Endothelial cell (in vitro differentiated cells): ENCODE data around the gene JDP2. TPM values are rescaled to one million over a fixed set of nuclear protein-coding genes. Genes with fewer than 3 reads are reported as not detected.

Experiments used
- DNase-seq: peaks from one replicate; pipeline ENCODE4 v3.0.0; 2021; ENCODE audit warnings: low spot score
- H3K27ac Mint-ChIP-seq: one replicate; pipeline ENCODE4 v1.8.0; 2021; ENCODE audit warnings: mixed read lengths, inconsistent platforms; ENCODE audit not compliant: unreplicated experiment
- H3K27me3 Mint-ChIP-seq: one replicate; pipeline ENCODE4 v1.8.0; 2021; ENCODE audit warnings: mild to moderate bottlenecking, moderate library complexity, mixed read lengths, inconsistent platforms; ENCODE audit not compliant: unreplicated experiment
- H3K36me3 Mint-ChIP-seq: one replicate; pipeline ENCODE4 v1.8.0; 2021; ENCODE audit warnings: mild to moderate bottlenecking, low read depth, mixed read lengths, inconsistent platforms; ENCODE audit not compliant: unreplicated experiment
- H3K4me1 Mint-ChIP-seq: one replicate; pipeline ENCODE4 v1.8.0; 2021; ENCODE audit warnings: mild to moderate bottlenecking, mixed read lengths, inconsistent platforms; ENCODE audit not compliant: unreplicated experiment
- H3K4me3 Mint-ChIP-seq: one replicate; pipeline ENCODE4 v1.8.0; 2021; ENCODE audit warnings: mild to moderate bottlenecking, mixed read lengths, inconsistent platforms; ENCODE audit not compliant: unreplicated experiment
- H3K9me3 Mint-ChIP-seq: one replicate; pipeline ENCODE4 v1.8.0; 2021; ENCODE audit warnings: mixed read lengths, inconsistent platforms; ENCODE audit not compliant: unreplicated experiment
- CTCF ChIP-seq: fragments of 200-600 bp; sonication (generic); IDR thresholded peaks from one replicate; pipeline ENCODE4 v1.5.0; 2021; ENCODE audit warnings: antibody characterized with exemption; ENCODE audit not compliant: unreplicated experiment
- total RNA-seq: library from RNA; stranded (reverse); fragmentation: NEBNext Ultra II Directional; extraction: Animal tissue kit (Norgen Biotek cat#: 25700); gene quantifications from one replicate; pipeline ENCODE4 v1.2.1, GENCODE V29; 2021; ENCODE audit not compliant: unreplicated experiment

The JDP2 gene
- total RNA-seq, 1 donor from 2014 or later = 5.1 TPM

DNA sequence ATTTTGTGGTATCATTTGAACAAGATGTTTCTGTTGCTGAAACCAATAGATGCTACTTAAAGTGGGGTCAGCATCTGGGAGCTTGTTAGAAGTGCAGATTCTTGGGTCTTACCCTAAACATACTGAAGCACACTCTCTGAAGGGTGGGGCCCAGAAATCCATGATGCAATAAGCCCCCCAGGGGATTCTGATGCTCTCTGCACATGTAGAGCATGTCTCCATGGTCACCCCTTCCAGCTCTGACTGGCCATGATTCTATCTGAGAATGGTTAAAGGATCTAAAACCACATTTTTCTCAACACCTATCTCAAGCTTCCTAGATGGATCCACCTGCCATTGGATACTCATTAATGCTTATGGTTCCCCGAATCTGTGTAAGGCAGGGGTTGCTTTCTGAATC is 20.4 kb downstream of the JDP2 start:
- Mint-ChIP-seq H3K4me3 (no peak overlapping the region), H3K27ac (no peak overlapping the region), H3K27me3 (peaks cover 6% of the 10 kb centered on the region), H3K36me3 (peaks cover 10% of the 10 kb centered on the region), H3K4me1 (peaks cover 9% of the 10 kb centered on the region), H3K9me3 (no peaks in the 10 kb centered on the region)
- DNase-seq = no peak
- no peak for TF ChIP-seq CTCF

- no peak for TF ChIP-seq CTCF
- H3K4me3 Mint-ChIP-seq = no peak overlapping the region
- no peaks in the 10 kb centered on the region for H3K9me3 Mint-ChIP-seq
- DNase-seq = no peak
- H3K27ac Mint-ChIP-seq = no peak overlapping the region
- H3K36me3 Mint-ChIP-seq = peaks cover 10% of the 10 kb centered on the region
- H3K27me3 Mint-ChIP-seq = peaks cover 9% of the 10 kb centered on the region
- peaks cover 15% of the 10 kb centered on the region for H3K4me1 Mint-ChIP-seq
Observed at GRCh38 chr14:75449036-75449435, 21.2 kb downstream of the JDP2 start.

GRCh38 chr14:75449696-75450095 is 21.9 kb downstream of the JDP2 start:
- no peaks in the 10 kb centered on the region for H3K9me3 Mint-ChIP-seq
- no peak for TF ChIP-seq CTCF
- H3K27ac Mint-ChIP-seq = no peak overlapping the region
- no peak for DNase-seq
- H3K4me3 Mint-ChIP-seq = no peak overlapping the region
- peaks cover 18% of the 10 kb centered on the region for H3K4me1 Mint-ChIP-seq
- peaks cover 9% of the 10 kb centered on the region for H3K27me3 Mint-ChIP-seq
- H3K36me3 Mint-ChIP-seq = peaks cover 13% of the 10 kb centered on the region

DNA sequence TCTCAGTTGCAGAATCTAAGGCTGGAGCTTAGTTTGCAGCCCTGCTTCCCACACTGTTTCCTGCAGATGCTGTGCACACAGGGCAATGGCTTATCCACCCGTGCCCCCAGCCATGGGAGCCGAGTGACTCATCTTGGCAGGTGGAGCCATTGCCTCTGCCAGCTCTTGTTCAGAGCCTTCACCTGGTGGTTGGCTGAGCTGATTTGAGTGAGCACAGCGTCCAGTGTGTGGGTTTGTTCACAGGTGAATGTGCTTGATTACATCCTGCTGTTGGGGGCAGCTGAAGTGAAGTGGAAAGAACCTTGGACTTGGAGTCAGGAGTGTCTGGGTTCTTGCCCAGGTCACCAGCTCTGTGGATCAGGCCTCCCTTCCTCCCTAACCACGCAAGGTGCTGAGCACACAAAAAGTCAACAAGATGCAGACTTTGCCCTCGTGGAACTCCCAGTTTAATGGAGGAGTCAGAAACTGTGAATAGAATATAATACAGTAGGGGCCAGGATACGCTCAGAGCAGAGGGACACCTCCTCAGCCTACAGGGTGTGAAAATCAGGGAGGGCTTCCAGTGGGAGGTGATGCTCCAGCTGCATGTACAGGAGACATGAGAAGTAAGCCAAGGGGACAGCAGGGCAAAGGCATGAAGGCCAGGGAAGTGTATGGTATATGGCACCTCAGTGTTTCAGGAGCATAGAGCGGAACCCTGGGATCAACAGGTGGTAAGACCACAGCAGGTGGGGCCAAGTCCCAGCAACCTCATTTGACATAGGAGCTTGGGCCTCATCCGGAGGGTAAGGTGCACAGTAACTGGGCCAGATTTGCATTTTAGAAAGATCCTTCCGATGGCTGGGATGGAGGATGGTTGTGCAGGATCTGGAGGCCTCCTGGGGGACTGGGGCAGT is 22.8 kb downstream of the JDP2 start:
- Mint-ChIP-seq H3K4me3 (no peak overlapping the region), H3K27ac (no peak overlapping the region), H3K27me3 (peaks cover 9% of the 10 kb centered on the region), H3K36me3 (peaks cover 13% of the 10 kb centered on the region), H3K9me3 (no peaks in the 10 kb centered on the region), H3K4me1 (peaks cover 18% of the 10 kb centered on the region)
- TF ChIP-seq CTCF = no peak
- no peak for DNase-seq

- H3K4me3 Mint-ChIP-seq = no peak overlapping the region
- H3K4me1 Mint-ChIP-seq = peaks cover 18% of the 10 kb centered on the region
- no peak for DNase-seq
- no peak overlapping the region for H3K27ac Mint-ChIP-seq
- H3K27me3 Mint-ChIP-seq = peaks cover 9% of the 10 kb centered on the region
- TF ChIP-seq CTCF = no peak
- peaks cover 13% of the 10 kb centered on the region for H3K36me3 Mint-ChIP-seq
- no peaks in the 10 kb centered on the region for H3K9me3 Mint-ChIP-seq
Observed at GRCh38 chr14:75452324-75452723, 24.5 kb downstream of the JDP2 start.
